ENCODE results near the gene RNF13. TPM values are rescaled to one million over a fixed set of nuclear protein-coding genes. Genes with fewer than 3 reads are reported as not detected.

The RNF13 gene
- total RNA-seq, 2 donors from 2014 or later: 48.8 to 56.0 TPM

GRCh38 chr3:149917124-149917667, 104.2 kb downstream of the RNF13 start:
- no peaks in the 10 kb centered on the region for H3K9me3 ChIP-seq
- no peak for DNase-seq (ENCODE audit: low spot score)
- no peak for TF ChIP-seq CTCF (IDR thresholded peaks at IDR 0.05)
- H3K36me3 ChIP-seq: peaks cover 11% of the 10 kb centered on the region
- H3K27me3 ChIP-seq: no peaks in the 10 kb centered on the region
- no peak overlapping the region for H3K27ac ChIP-seq
- H3K4me1 ChIP-seq: no peaks in the 10 kb centered on the region
- H3K4me3 ChIP-seq: no peak overlapping the region

GRCh38 chr3:149919509-149919908, 106.5 kb downstream of the RNF13 start:
- TF ChIP-seq CTCF (IDR thresholded peaks at IDR 0.05): no peak
- no peak overlapping the region for H3K27ac ChIP-seq
- no peak overlapping the region for H3K4me3 ChIP-seq
- no peaks in the 10 kb centered on the region for H3K27me3 ChIP-seq
- peaks cover 11% of the 10 kb centered on the region for H3K36me3 ChIP-seq
- no peaks in the 10 kb centered on the region for H3K4me1 ChIP-seq
- DNase-seq (ENCODE audit: low spot score): no peak
- H3K9me3 ChIP-seq: no peaks in the 10 kb centered on the region

GRCh38 chr3:149920119-149920518, 107.1 kb downstream of the RNF13 start:
- H3K36me3 ChIP-seq: peaks cover 11% of the 10 kb centered on the region
- no peak overlapping the region for H3K27ac ChIP-seq
- DNase-seq (ENCODE audit: low spot score): no peak
- no peaks in the 10 kb centered on the region for H3K27me3 ChIP-seq
- no peaks in the 10 kb centered on the region for H3K9me3 ChIP-seq
- no peak for TF ChIP-seq CTCF (IDR thresholded peaks at IDR 0.05)
- H3K4me3 ChIP-seq: no peak overlapping the region
- no peaks in the 10 kb centered on the region for H3K4me1 ChIP-seq

GRCh38 chr3:149933008-149933407, 120.0 kb downstream of the RNF13 start:
- peaks cover 0 to 9% of the 10 kb centered on the region in 2 donors for H3K9me3 ChIP-seq
- DNase-seq (ENCODE audit: low spot score): no peak
- H3K4me3 ChIP-seq: no peak overlapping the region
- H3K27ac ChIP-seq: no peak overlapping the region
- peaks cover 0 to 6% of the 10 kb centered on the region in 2 donors for H3K4me1 ChIP-seq
- TF ChIP-seq CTCF (IDR thresholded peaks at IDR 0.05): no peak
- H3K36me3 ChIP-seq: no peaks in the 10 kb centered on the region
- H3K27me3 ChIP-seq: no peaks in the 10 kb centered on the region

- H3K27ac ChIP-seq: no peak overlapping the region
- no peak overlapping the region for H3K4me3 ChIP-seq
- H3K4me1 ChIP-seq: peaks cover 0 to 6% of the 10 kb centered on the region in 2 donors
- DNase-seq (ENCODE audit: low spot score): no peak
- H3K9me3 ChIP-seq: peaks cover 0 to under 1% of the 10 kb centered on the region in 2 donors
- TF ChIP-seq CTCF (IDR thresholded peaks at IDR 0.05): no peak
- no peaks in the 10 kb centered on the region for H3K36me3 ChIP-seq
- H3K27me3 ChIP-seq: no peaks in the 10 kb centered on the region
Observed at GRCh38 chr3:149933858-149934257, 120.8 kb downstream of the RNF13 start.

GRCh38 chr3:149934524-149934923, 121.5 kb downstream of the RNF13 start:
- Histone ChIP-seq H3K9me3 (no peaks in the 10 kb centered on the region), H3K27me3 (no peaks in the 10 kb centered on the region), H3K4me3 (no peak overlapping the region), H3K36me3 (peaks cover 3% of the 10 kb centered on the region), H3K27ac (no peak overlapping the region), H3K4me1 (peaks cover 0 to 10% of the 10 kb centered on the region in 2 donors)
- DNase-seq (ENCODE audit: low spot score): peak; percentile 66
- no peak for TF ChIP-seq CTCF (IDR thresholded peaks at IDR 0.05)

Data from right atrium auricular region (tissue), 2 donors.